Mesenchymal stem cell (in vitro differentiated cells and primary cell): ENCODE measurements around the gene FOXJ3.

Experiments used
- DNase-seq: peaks from one replicate; pipeline ENCODE4 v3.0.0-alpha.2; 2013
- H2AFZ ChIP-seq: one replicate; pipeline ENCODE4 v1.6.1; 2013; ENCODE audit warnings: low read depth, mild to moderate bottlenecking, control low read depth, inconsistent platforms, low read length, moderate library complexity
- H2AK5ac ChIP-seq: 2 replicates; pipeline ENCODE4 v1.6.1; 2013; ENCODE audit warnings: low read length, moderate library complexity, mild to moderate bottlenecking, inconsistent platforms; ENCODE audit not compliant: severe bottlenecking
- H2BK120ac ChIP-seq: one replicate; pipeline ENCODE4 v1.6.1; 2013; ENCODE audit warnings: low read depth, mild to moderate bottlenecking, inconsistent platforms, low read length, moderate library complexity
- H2BK12ac ChIP-seq, 2 experiments: one replicate each; pipeline ENCODE4 v1.6.1; 2013; ENCODE audit warnings: inconsistent platforms in 2 of 2, low read length in 2 of 2, mild to moderate bottlenecking in 2 of 2, moderate library complexity in 2 of 2, control low read depth in 1 of 2
- H2BK15ac ChIP-seq: one replicate; pipeline ENCODE4 v1.6.1; 2013; ENCODE audit warnings: mild to moderate bottlenecking, low read depth, inconsistent platforms; ENCODE audit not compliant: poor library complexity, severe bottlenecking
- H2BK5ac ChIP-seq: 2 replicates; pipeline ENCODE4 v1.6.1; 2013; ENCODE audit warnings: low read depth, mild to moderate bottlenecking, low read length, control low read depth, inconsistent platforms; ENCODE audit not compliant: poor library complexity, severe bottlenecking
- H3K14ac ChIP-seq, 2 experiments: one replicate each; pipeline ENCODE4 v1.6.1; 2013; ENCODE audit warnings: inconsistent platforms in 2 of 2, low read length in 2 of 2, control low read depth in 1 of 2, mild to moderate bottlenecking in 1 of 2, moderate library complexity in 1 of 2
- H3K18ac ChIP-seq, 2 experiments: one replicate each; pipeline ENCODE4 v1.6.1; 2013; ENCODE audit warnings: inconsistent platforms in 2 of 2, low read length in 2 of 2, control low read depth in 1 of 2, low read depth in 1 of 2, mild to moderate bottlenecking in 1 of 2
- H3K23ac ChIP-seq, 2 experiments: one replicate each; pipeline ENCODE4 v1.6.1; 2013; ENCODE audit warnings: inconsistent platforms in 2 of 2, low read length in 2 of 2, mild to moderate bottlenecking in 2 of 2, moderate library complexity in 2 of 2, control low read depth in 1 of 2
- H3K27ac ChIP-seq: 2 replicates; pipeline ENCODE4 v1.5.1; 2013; ENCODE audit warnings: mild to moderate bottlenecking, moderate library complexity, low read length, control low read depth, inconsistent platforms; ENCODE audit not compliant: poor library complexity, severe bottlenecking
- H3K27me3 ChIP-seq, 2 experiments: 2 replicates each; pipeline versions ENCODE4 v1.6.1 to v1.7.0; 2013; ENCODE audit warnings: low read length in 2 of 2, mild to moderate bottlenecking in 2 of 2, moderate library complexity in 2 of 2, control low read depth in 1 of 2, inconsistent platforms in 1 of 2; ENCODE audit not compliant: control insufficient read depth in 1 of 2, insufficient read depth in 1 of 2
- H3K36me3 ChIP-seq, 2 experiments: 2 replicates each; pipeline versions ENCODE4 v1.6.1 to v1.7.0; 2013; ENCODE audit warnings: low read length in 2 of 2, control low read depth in 1 of 2, inconsistent platforms in 1 of 2, low read depth in 1 of 2, mild to moderate bottlenecking in 1 of 2; ENCODE audit not compliant: insufficient read depth in 2 of 2, control insufficient read depth in 1 of 2
- H3K4ac ChIP-seq, 2 experiments: one replicate each; pipeline ENCODE4 v1.6.1; 2013; ENCODE audit warnings: inconsistent platforms in 2 of 2, low read length in 2 of 2, mild to moderate bottlenecking in 2 of 2, moderate library complexity in 2 of 2, control low read depth in 1 of 2, low read depth in 1 of 2
- H3K4me1 ChIP-seq: 2 replicates; pipeline ENCODE4 v1.6.1; 2013; ENCODE audit warnings: low read depth, low read length, control low read depth; ENCODE audit not compliant: control insufficient read depth, insufficient read depth
- H3K4me2 ChIP-seq: 2 replicates; pipeline ENCODE4 v1.6.1; 2013; ENCODE audit warnings: low read length, mild to moderate bottlenecking, inconsistent platforms; ENCODE audit not compliant: poor library complexity, severe bottlenecking
- H3K4me3 ChIP-seq, 2 experiments: 2 replicates each; pipeline versions ENCODE4 v1.5.1 to v1.7.0; 2013; ENCODE audit warnings: low read length in 2 of 2, mild to moderate bottlenecking in 2 of 2, control low read depth in 1 of 2, low read depth in 1 of 2; ENCODE audit not compliant: insufficient read depth in 1 of 2
- H3K79me1 ChIP-seq: replicated peaks from 2 replicates; pipeline ENCODE4 v1.6.1; 2013; ENCODE audit warnings: mild to moderate bottlenecking, control low read depth, low read length, inconsistent platforms; ENCODE audit not compliant: poor library complexity, severe bottlenecking
- H3K9ac ChIP-seq: 2 replicates; pipeline ENCODE4 v1.7.0; 2013; ENCODE audit warnings: mild to moderate bottlenecking, low read length, moderate library complexity
- H3K9me3 ChIP-seq: 2 replicates; pipeline ENCODE4 v1.7.0; 2013; ENCODE audit warnings: mild to moderate bottlenecking, low read length; ENCODE audit not compliant: control insufficient read depth
- H4K8ac ChIP-seq: one replicate; pipeline ENCODE4 v1.6.1; 2013; ENCODE audit warnings: inconsistent platforms, mild to moderate bottlenecking, low read length, moderate library complexity
- H4K91ac ChIP-seq: one replicate; pipeline ENCODE4 v1.6.1; 2013; ENCODE audit warnings: mild to moderate bottlenecking, low read length, inconsistent platforms
- WGBS: methylation state at CpG from one replicate; pipeline ENCODE4 v1.1.7; 2013; ENCODE audit warnings: mixed read lengths; 5-methylcytosine and 5-hydroxymethylcytosine counted together

FOXJ3 gene

DNA sequence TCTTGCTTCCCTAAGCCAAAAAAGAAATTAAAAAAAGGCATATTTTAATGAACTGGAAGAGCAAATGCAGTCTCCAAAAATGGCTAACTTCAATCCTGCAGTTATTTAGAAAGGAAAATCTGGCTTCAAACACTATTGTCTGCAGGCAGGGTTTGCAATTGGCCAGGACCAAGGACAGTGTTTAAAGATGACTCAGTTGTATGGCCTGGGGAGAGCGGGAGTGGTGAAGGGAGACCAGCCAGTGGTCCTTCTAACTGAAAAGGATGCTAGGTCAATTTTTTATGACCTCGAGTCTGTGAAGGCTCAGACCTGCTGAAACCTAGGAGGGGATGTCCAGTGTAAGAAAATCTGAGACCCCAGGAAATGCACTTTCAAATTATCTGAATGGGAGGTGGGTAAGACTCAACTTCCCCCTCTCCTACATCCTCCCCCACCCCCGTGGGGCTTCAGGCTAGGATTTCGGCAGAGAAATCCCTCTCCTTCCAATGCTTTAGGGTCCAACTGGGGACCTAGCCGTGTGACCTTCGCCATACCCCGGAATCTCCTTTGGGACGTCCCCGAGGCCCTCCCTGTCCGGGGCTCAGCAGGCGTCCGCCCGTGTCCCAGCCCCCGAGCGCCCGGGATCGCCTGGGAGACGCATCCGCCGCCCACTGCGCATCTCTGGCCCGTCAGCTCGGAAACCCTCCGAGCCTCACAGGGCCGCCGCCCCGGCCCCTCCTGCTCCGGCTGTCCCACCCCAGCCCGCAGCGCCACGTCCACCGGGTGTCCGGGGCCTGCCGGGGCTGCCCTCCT is 45.0 kb upstream of the FOXJ3 start:
- Histone ChIP-seq H2AFZ (no peak overlapping the region), H4K91ac (no peak overlapping the region), H3K14ac (no peak overlapping the region), H3K4me3 (peak overlapping the region; percentile 63), H2AK5ac (no peak overlapping the region), H3K27ac (no peak overlapping the region), H3K4me1 (peaks cover 10% of the 10 kb centered on the region), H3K4ac (no peak overlapping the region), H3K36me3 (peaks cover 0 to 4% of the 10 kb centered on the region in 2 experiments), H2BK5ac (no peak overlapping the region), H3K9ac (no peak overlapping the region), H3K23ac (no peak overlapping the region), H2BK120ac (peak overlapping the region; percentile 5), H3K4me2 (peak overlapping the region; percentile 98), H2BK15ac (no peak overlapping the region), H3K9me3 (no peaks in the 10 kb centered on the region), H3K79me1 (no peaks in the 10 kb centered on the region), H2BK12ac (no peak overlapping the region), H3K18ac (peak overlapping the region in 1 of 2 experiments; percentile 12), H4K8ac (no peak overlapping the region), H3K27me3 (peaks cover 37 to 46% of the 10 kb centered on the region in 2 experiments)
- DNase-seq = peak; percentile 43
- WGBS = 2% methylated on average over 31 of the region's 34 CpGs

- no peak overlapping the region for H2AK5ac ChIP-seq
- H3K36me3 ChIP-seq = no peaks in the 10 kb centered on the region
- no peaks in the 10 kb centered on the region for H3K79me1 ChIP-seq
- WGBS = 100% methylated on average over 2 of the region's 2 CpGs
- no peak overlapping the region for H3K14ac ChIP-seq
- H3K23ac ChIP-seq = no peak overlapping the region
- H3K18ac ChIP-seq = no peak overlapping the region
- no peaks in the 10 kb centered on the region for H3K4me1 ChIP-seq
- no peak overlapping the region for H3K4ac ChIP-seq
- H3K4me2 ChIP-seq = no peak overlapping the region
- H3K4me3 ChIP-seq = no peak overlapping the region
- H2BK5ac ChIP-seq = no peak overlapping the region
- H4K8ac ChIP-seq = no peak overlapping the region
- H2BK12ac ChIP-seq = no peak overlapping the region
- H3K9ac ChIP-seq = no peak overlapping the region
- H2BK15ac ChIP-seq = no peak overlapping the region
- no peak overlapping the region for H2AFZ ChIP-seq
- no peak for DNase-seq
- no peak overlapping the region for H3K27ac ChIP-seq
- no peak overlapping the region for H4K91ac ChIP-seq
- no peaks in the 10 kb centered on the region for H3K9me3 ChIP-seq
- H3K27me3 ChIP-seq = peaks cover 19 to 28% of the 10 kb centered on the region in 2 experiments
- H2BK120ac ChIP-seq = no peak overlapping the region
Measured at GRCh38 chr1:42372796-42373195, 37.8 kb upstream of the FOXJ3 start.

DNA sequence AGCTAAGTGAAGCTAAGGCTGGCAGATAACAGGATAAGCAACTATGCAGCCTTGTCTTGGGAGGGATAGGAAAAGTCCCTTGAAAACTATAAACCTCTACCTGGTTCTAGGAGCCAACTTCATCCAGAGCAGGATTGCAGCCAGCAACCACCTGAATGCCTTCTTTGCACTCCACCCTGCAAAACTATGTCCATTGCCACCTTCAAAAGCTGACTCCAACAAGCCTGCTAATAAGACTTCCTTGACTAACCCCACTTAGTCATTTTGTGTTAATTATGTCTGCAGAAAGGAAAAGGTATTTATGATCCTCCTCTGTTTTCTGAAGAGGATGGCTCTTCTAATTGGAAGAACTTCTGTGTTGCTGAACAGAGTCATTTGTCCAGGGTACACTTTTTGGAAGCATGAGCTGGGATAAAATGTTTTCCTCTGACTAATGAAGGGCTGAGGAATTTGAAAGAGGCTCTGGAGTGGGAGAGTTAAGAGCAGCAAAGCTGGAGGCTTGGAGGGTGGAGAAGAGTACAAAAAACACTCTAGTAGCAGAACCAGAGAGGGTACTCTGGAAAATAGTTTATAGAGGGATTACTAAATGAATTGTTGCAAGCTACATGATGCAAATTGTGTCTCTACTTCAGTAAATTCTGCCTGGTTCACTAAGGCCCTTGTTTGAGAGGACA is 36.0 kb upstream of the FOXJ3 start:
- Histone ChIP-seq H3K36me3 (no peaks in the 10 kb centered on the region), H3K79me1 (no peaks in the 10 kb centered on the region), H3K14ac (no peak overlapping the region), H3K9ac (no peak overlapping the region), H2BK5ac (no peak overlapping the region), H4K91ac (no peak overlapping the region), H2BK15ac (no peak overlapping the region), H2BK120ac (no peak overlapping the region), H3K23ac (no peak overlapping the region), H3K9me3 (no peaks in the 10 kb centered on the region), H3K27ac (no peak overlapping the region), H3K4ac (no peak overlapping the region), H3K27me3 (peaks cover 20 to 22% of the 10 kb centered on the region in 2 experiments), H2BK12ac (no peak overlapping the region), H2AFZ (no peak overlapping the region), H3K4me3 (no peak overlapping the region), H3K4me1 (no peaks in the 10 kb centered on the region), H3K18ac (no peak overlapping the region), H3K4me2 (no peak overlapping the region), H4K8ac (no peak overlapping the region), H2AK5ac (no peak overlapping the region)
- no peak for DNase-seq

GRCh38 chr1:42369471-42369870 is 34.4 kb upstream of the FOXJ3 start:
- no peak overlapping the region for H3K4me3 ChIP-seq
- 100% methylated on average over 1 of the region's 1 CpG for WGBS
- H3K23ac ChIP-seq = no peak overlapping the region
- no peak overlapping the region for H2AK5ac ChIP-seq
- no peak overlapping the region for H4K91ac ChIP-seq
- H2BK15ac ChIP-seq = no peak overlapping the region
- no peaks in the 10 kb centered on the region for H3K9me3 ChIP-seq
- no peaks in the 10 kb centered on the region for H3K79me1 ChIP-seq
- H3K4me2 ChIP-seq = no peak overlapping the region
- H3K27ac ChIP-seq = no peak overlapping the region
- H3K4ac ChIP-seq = no peak overlapping the region
- no peak overlapping the region for H2BK5ac ChIP-seq
- H3K27me3 ChIP-seq = peaks cover 20 to 22% of the 10 kb centered on the region in 2 experiments
- H2AFZ ChIP-seq = no peak overlapping the region
- no peaks in the 10 kb centered on the region for H3K4me1 ChIP-seq
- no peaks in the 10 kb centered on the region for H3K36me3 ChIP-seq
- no peak overlapping the region for H4K8ac ChIP-seq
- DNase-seq = no peak
- H2BK12ac ChIP-seq = no peak overlapping the region
- H3K9ac ChIP-seq = no peak overlapping the region
- H3K18ac ChIP-seq = no peak overlapping the region
- no peak overlapping the region for H2BK120ac ChIP-seq
- H3K14ac ChIP-seq = no peak overlapping the region
